NCI-H1417 treated with DMSO at 0.1 percent for 48 hours (cell line): ENCODE data around the gene SHROOM2.

Source experiments
- DNase-seq: peaks from one replicate; lab custom pipeline; 2025; lab: John Stamatoyannopoulos, UW

The SHROOM2 gene

GRCh38 chrX:9862953-9863352 lies 76.7 kb downstream of the SHROOM2 start:
- no peak for DNase-seq

- DNase-seq: no peak
Measured at GRCh38 chrX:9864011-9864410, 77.8 kb downstream of the SHROOM2 start.

- DNase-seq: no peak
Measured at GRCh38 chrX:9865804-9866472, 79.7 kb downstream of the SHROOM2 start.

- no peak for DNase-seq
Measured at GRCh38 chrX:9866633-9867032, 80.4 kb downstream of the SHROOM2 start.

- no peak for DNase-seq
Measured at GRCh38 chrX:9867226-9867625, 81.0 kb downstream of the SHROOM2 start.

- DNase-seq: no peak
Measured at GRCh38 chrX:9867753-9868152, 81.5 kb downstream of the SHROOM2 start.

GRCh38 chrX:9871701-9872268 lies 85.6 kb downstream of the SHROOM2 start:
- no peak for DNase-seq

GRCh38 chrX:9873360-9873759 lies 87.1 kb downstream of the SHROOM2 start:
- no peak for DNase-seq

- no peak for DNase-seq
Measured at GRCh38 chrX:9873952-9874351, 87.7 kb downstream of the SHROOM2 start.

GRCh38 chrX:9874483-9874882 lies 88.3 kb downstream of the SHROOM2 start:
- no peak for DNase-seq

- no peak for DNase-seq
Measured at GRCh38 chrX:9875801-9876200, 89.6 kb downstream of the SHROOM2 start.

- no peak for DNase-seq
Measured at GRCh38 chrX:9876201-9876600, 90.0 kb downstream of the SHROOM2 start.

- no peak for DNase-seq
Measured at GRCh38 chrX:9878146-9878820, 92.1 kb downstream of the SHROOM2 start.

- no peak for DNase-seq
Measured at GRCh38 chrX:9880237-9880636, 94.0 kb downstream of the SHROOM2 start.

- DNase-seq: no peak
Measured at GRCh38 chrX:9880870-9881269, 94.6 kb downstream of the SHROOM2 start.

- no peak for DNase-seq
Measured at GRCh38 chrX:9882669-9883446, 96.6 kb downstream of the SHROOM2 start.

GRCh38 chrX:9884031-9884779 lies 98.0 kb downstream of the SHROOM2 start:
- DNase-seq: no peak

GRCh38 chrX:9885150-9885549 lies 98.9 kb downstream of the SHROOM2 start:
- peak; percentile 26 for DNase-seq

- DNase-seq: no peak
Measured at GRCh38 chrX:9887659-9888297, 101.5 kb downstream of the SHROOM2 start.

GRCh38 chrX:9888953-9889470 lies 102.8 kb downstream of the SHROOM2 start:
- DNase-seq: no peak

GRCh38 chrX:9890681-9891091 lies 104.5 kb downstream of the SHROOM2 start:
- DNase-seq: no peak
